GM23338 (cell line): ENCODE data around the gene NFYA.

Source experiments
- EZH2 ChIP-seq: fragments of 200-600 bp; sonication (generic); IDR thresholded peaks from one replicate; pipeline ENCODE4 v1.8.0; 2017; ENCODE audit warnings: antibody characterized with exemption, mild to moderate bottlenecking, low read depth; ENCODE audit not compliant: unreplicated experiment
- EZH2phosphoT487 ChIP-seq: fragments of 200-600 bp; sonication (generic); IDR thresholded peaks from one replicate; pipeline ENCODE4 v1.8.1; 2018; ENCODE audit warnings: antibody characterized with exemption; ENCODE audit not compliant: unreplicated experiment
- JUNB ChIP-seq: IDR thresholded peaks from one replicate; pipeline ENCODE4 v1.6.1; 2016; ENCODE audit warnings: antibody characterized with exemption; ENCODE audit not compliant: unreplicated experiment
- POLR2AphosphoS5 ChIP-seq: IDR thresholded peaks from 2 replicates; pipeline ENCODE4 v1.6.1; 2016; ENCODE audit warnings: antibody characterized with exemption, low read depth
- TF ChIP-seq, protein P1 (sequence below): IDR thresholded peaks from one replicate; pipeline ENCODE4 v1.6.1; 2018; ENCODE audit warnings: antibody characterized with exemption; ENCODE audit not compliant: unreplicated experiment
- TF ChIP-seq, protein P2 (sequence below), 2 experiments: fragments of 200-600 bp in 1 of 2; sonication (generic) in 1 of 2; conservative IDR thresholded peaks; 2 replicates each; pipeline versions ENCODE4 v1.5.1 to v1.6.1; 2016 to 2017; ENCODE audit warnings: antibody characterized with exemption in 2 of 2, low read depth in 2 of 2, mild to moderate bottlenecking in 2 of 2, moderate library complexity in 1 of 2
- TF ChIP-seq, protein P3 (sequence below): IDR thresholded peaks from 2 replicates; pipeline ENCODE4 v1.6.1; 2016; ENCODE audit warnings: antibody characterized with exemption

DNA sequence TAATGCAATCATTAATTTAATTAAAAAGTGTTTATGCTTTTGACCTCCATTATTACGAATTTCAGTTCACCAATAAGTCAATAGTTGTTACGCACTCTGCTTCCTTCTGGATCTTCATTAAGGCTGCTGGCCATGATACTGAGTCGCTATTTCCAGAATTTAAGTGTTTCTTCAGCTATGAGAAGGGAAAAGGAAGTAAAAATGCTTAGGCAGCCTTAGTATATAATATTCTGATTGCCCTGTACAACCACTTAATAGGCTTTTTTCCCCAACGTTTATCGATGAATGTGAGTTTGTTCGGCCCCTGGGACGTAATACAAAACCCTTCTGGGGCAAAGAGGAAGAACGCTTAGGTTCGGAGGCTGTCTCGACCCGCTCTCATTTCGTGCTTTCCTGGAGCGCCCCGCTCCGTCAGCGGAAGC is 1.3 kb upstream of the NFYA start:
- TF ChIP-seq, protein P1, sequence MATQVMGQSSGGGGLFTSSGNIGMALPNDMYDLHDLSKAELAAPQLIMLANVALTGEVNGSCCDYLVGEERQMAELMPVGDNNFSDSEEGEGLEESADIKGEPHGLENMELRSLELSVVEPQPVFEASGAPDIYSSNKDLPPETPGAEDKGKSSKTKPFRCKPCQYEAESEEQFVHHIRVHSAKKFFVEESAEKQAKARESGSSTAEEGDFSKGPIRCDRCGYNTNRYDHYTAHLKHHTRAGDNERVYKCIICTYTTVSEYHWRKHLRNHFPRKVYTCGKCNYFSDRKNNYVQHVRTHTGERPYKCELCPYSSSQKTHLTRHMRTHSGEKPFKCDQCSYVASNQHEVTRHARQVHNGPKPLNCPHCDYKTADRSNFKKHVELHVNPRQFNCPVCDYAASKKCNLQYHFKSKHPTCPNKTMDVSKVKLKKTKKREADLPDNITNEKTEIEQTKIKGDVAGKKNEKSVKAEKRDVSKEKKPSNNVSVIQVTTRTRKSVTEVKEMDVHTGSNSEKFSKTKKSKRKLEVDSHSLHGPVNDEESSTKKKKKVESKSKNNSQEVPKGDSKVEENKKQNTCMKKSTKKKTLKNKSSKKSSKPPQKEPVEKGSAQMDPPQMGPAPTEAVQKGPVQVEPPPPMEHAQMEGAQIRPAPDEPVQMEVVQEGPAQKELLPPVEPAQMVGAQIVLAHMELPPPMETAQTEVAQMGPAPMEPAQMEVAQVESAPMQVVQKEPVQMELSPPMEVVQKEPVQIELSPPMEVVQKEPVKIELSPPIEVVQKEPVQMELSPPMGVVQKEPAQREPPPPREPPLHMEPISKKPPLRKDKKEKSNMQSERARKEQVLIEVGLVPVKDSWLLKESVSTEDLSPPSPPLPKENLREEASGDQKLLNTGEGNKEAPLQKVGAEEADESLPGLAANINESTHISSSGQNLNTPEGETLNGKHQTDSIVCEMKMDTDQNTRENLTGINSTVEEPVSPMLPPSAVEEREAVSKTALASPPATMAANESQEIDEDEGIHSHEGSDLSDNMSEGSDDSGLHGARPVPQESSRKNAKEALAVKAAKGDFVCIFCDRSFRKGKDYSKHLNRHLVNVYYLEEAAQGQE = no peak
- TF ChIP-seq, protein P2, sequence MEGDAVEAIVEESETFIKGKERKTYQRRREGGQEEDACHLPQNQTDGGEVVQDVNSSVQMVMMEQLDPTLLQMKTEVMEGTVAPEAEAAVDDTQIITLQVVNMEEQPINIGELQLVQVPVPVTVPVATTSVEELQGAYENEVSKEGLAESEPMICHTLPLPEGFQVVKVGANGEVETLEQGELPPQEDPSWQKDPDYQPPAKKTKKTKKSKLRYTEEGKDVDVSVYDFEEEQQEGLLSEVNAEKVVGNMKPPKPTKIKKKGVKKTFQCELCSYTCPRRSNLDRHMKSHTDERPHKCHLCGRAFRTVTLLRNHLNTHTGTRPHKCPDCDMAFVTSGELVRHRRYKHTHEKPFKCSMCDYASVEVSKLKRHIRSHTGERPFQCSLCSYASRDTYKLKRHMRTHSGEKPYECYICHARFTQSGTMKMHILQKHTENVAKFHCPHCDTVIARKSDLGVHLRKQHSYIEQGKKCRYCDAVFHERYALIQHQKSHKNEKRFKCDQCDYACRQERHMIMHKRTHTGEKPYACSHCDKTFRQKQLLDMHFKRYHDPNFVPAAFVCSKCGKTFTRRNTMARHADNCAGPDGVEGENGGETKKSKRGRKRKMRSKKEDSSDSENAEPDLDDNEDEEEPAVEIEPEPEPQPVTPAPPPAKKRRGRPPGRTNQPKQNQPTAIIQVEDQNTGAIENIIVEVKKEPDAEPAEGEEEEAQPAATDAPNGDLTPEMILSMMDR (conservative IDR thresholded peaks at IDR 0.05; ENCODE audit: low read depth in 2 of 2) = no peak
- no peak for TF ChIP-seq EZH2
- no peak for TF ChIP-seq EZH2phosphoT487
- TF ChIP-seq, protein P3, sequence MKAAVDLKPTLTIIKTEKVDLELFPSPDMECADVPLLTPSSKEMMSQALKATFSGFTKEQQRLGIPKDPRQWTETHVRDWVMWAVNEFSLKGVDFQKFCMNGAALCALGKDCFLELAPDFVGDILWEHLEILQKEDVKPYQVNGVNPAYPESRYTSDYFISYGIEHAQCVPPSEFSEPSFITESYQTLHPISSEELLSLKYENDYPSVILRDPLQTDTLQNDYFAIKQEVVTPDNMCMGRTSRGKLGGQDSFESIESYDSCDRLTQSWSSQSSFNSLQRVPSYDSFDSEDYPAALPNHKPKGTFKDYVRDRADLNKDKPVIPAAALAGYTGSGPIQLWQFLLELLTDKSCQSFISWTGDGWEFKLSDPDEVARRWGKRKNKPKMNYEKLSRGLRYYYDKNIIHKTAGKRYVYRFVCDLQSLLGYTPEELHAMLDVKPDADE = no peak
- TF ChIP-seq POLR2AphosphoS5 = no peak
- no peak for TF ChIP-seq JUNB
